Measurements from ENCODE around the gene STBD1.
"Not testable (repeated sequence)": the region's sequence is repeated elsewhere in the genome, so short reads cannot be mapped to it uniquely, and the experiment has no call there.

The STBD1 gene

DNA sequence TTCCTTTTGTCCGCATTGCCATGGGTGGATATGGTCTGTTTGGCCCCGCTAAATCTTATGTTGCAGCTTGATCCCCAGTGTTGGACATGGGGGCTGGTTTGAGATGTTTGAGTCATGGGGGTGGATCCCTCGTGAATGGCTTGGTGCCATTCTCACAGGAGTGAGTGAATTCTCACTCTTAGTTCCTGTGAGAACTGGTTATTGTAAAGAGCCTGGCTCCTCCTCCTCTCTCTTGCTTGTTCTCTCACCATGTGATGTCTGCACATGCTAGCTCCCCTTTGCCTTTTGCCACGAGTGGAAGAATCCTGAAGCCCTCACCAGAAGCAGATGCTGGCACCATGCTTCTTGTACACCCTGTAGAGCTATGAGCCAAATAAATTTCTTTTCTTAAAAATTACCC, 22.6 kb upstream of the STBD1 start:
- DNase-seq (ENCODE audit: low read depth) = no peak

DNA sequence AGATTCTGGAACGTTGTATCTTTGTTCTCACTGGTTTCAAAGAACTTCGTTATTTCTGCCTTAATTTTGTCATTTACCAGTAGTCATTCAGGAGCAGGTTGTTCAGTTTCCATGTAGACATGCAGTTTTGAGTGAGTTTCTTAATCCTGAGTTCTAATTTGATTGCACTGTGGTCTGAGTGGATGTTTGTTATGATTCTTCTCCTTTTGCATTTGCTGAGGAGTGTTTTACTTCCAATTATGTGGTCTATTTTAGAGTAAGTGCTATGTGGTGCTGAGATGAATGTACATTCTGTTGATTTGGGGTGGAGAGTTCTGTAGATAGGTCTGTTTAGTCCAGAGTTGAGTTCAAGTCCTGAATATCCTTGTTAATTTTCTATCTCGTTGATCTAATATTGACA, 18.7 kb upstream of the STBD1 start:
- not testable (repeated sequence) for DNase-seq (ENCODE audit: low read depth)

DNA sequence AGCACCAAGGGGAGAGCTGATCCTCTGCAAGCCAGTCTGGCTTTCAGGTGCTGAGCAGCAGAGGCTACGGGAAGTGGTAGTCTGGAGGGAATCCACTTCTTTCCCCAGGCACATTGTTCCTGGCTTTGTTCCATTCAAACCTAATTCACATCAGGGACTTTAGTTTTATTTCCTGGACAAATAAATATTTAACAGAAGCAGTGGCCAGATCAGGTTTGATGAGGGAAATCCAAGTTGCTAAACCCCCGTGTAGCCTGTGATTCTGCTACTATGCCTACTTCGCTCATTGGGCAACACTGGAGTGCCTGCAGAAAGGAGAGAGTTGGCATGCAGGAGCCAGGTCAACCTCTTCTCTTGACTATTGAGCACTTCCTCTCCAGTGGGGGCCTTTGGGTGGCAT, 13.8 kb upstream of the STBD1 start:
- no peak for DNase-seq (ENCODE audit: low read depth)

DNA sequence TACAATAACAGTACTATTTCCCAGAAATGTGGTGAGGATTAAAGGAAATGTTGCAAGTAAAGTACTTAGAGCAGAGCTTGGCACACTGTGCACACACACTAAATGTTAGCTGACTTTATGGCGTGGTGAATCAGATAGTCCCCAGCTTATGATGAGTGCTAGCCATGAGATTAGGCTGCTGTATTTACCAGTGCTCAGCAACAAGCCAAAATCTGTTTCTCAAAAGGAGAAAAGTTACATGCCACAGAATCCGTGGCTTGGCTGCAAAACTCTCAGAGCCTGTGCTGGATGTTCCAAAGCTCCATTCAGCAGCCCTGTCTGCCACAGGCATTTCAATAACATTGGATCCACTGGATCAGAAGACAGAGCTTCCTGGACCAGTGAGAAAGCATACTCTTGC, 12.8 kb upstream of the STBD1 start:
- DNase-seq (ENCODE audit: low read depth) = no peak

DNA sequence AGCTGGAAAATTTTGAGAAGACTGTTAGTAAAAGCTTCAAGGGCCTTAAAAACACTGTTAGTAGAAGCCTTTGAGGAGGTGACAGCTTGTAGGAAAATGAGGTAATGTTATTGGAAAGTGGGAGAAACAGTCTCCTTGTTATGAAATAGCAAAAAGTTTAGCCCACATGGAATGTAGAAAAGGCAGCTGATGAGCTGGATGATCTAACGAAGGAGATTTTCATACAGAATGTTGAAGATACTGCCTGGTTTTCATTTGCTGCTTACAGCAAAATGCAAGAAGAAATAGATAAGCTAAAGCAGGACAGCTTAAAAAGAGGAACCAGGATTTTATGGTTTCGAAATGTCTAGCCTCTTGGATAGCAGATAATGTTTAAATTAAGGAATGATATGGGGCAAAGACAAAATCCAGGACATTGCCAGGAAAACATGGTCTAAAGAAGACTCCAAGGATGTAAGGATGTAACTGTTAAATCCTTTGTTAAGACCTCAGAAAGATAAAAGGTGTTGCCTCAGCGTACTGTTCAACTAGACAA, 10.2 kb upstream of the STBD1 start:
- DNase-seq (ENCODE audit: low read depth) = no peak

DNA sequence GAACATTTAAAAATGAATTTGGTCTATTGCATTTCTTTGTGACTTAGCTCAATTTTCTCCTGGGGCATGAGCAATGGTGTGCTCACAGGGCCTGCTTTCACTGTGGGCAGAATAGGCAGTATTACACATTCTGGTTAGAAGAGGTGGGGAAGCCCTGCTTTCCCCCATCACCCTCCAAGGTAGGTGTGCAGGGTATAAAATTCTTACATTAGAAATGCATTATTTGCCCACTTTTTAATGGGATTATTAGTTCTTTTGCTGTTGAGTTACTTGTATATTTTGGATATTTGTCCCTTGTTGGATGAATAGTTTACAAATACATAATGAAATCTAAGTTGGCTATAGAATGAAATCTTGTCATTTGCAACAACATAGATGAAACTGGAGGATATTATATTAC, 8.3 kb upstream of the STBD1 start:
- DNase-seq (ENCODE audit: low read depth) = no peak

DNA sequence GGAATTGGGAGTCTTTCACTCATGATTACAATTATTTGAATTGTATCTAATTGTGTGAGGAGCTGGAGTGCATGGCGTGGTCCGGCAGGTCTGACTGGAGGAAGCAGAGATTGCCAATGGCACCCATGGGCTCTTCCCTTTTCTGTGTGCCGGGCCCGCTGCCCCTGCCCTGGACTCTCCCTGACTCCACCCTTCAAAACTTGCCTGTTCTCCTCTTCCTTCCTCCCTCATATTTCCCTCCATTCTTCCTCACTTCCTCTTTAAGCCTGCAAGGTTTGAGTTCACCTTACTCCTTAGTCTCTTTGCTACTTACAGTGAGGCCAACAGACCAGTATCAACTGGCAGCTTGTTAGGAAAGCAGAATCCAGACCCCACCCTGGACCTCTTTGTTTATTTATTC, 6.5 kb upstream of the STBD1 start:
- no peak for DNase-seq (ENCODE audit: low read depth)

DNA sequence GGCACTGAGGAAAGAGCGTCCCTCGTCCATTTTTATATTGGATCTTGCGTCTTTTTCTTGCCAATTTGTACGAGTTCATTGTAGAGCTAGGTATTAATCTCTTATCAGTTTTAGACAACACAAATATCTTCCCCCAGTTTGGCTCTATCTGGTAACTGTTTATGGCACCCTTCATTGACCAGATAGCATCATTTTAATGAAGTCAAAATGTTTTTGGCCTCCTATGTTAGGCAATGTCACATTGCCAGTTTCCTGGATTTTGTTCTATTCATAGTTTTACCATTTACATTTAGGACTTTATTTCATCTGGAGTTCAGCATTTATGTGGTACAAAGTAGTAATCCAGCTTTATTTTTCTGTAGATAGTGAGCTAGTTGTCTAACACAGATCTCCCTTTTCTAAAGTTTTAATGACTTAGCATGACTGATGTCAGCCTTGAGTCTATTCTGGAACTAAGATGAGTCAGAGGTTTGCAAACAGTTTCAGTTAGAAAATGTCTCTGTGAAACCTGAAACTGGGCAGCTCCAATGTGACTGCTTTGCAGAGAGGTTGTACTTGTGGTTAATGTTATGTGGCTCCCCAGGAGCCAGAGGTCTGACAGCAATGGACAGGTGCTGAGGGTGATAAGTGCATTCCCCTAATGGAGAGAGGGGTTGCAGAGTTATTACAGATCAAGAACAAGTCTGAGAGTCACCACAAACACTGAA, 5.3 kb upstream of the STBD1 start:
- no peak for DNase-seq (ENCODE audit: low read depth)

DNA sequence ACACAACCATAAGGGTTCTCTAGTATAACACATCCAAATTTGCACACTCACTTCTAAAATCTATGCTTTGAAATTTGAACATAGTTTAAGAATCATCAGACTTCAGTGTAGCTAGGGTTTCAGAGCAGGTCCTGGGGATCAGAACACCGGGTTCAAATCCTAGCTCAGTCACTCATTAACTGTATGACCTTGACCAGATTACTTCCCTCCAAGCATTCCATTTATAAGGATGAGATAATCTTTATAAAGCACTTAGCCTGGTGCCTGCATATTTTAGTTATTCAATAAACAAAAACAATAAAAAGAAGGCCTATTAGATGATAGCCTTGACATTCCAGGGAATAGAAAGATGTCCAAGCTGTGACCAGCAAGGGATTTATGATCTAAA, 4.8 kb upstream of the STBD1 start:
- no peak for DNase-seq (ENCODE audit: low read depth)

DNA sequence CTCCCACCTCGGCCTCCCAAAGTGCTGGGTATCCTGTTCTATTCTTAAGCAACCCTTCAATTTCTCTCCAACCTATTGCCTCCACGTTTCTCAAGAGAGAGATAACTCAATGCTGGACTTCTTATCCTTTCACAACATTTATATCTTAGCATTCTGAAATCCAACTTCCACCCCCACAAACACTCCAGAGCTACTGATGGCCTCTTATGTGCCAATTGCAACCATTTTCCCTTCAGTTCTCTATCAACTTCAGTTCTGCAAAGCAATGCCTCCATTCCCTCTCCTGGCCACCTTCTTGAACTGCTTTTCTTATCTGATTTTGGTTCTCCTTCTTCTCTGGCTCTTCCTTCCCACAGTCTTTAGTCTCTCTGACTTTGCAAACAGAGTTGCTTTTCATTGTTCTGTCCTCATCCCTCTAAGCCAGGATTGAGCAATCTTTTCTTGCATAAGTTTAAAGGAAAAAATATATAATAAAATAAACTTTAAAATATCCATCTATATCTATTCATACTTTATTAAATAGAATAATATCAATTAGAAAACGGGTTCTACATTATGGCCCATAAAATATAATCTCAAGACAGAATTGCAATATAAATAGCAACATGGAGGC, 3.6 kb upstream of the STBD1 start:
- no peak for DNase-seq (ENCODE audit: low read depth)

DNA sequence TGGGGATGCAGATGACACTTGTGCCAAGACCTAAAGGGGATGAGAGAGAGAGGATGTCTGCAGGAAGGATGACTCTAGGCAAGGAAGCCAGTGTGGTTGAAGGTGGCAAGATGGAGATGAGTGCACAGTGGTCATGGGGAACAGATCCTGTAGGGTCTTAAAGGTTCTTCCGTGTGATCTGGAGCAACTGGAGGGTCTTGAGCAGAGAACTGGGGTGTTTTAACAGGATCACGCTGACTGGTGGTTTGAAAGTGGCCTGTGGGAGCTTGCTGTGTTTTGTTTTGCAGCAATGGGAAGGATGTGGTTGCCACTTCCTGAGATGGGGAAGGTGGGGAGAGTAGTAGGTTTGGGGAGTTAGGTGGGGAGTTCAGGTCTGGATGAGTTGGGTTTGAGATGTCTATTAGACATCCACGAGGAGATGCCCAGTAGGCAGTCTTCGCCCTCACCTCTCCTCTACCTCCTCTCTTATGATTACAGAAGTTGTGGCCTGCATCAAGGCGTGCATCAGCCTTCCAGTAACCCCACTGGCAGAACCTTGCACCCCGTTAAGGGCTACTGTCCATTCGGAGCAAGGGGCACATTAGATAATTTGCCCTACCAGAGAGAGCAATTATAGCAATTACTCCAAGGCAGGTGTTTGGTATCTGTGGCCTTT, 1.4 kb upstream of the STBD1 start:
- DNase-seq (ENCODE audit: low read depth) = no peak

DNA sequence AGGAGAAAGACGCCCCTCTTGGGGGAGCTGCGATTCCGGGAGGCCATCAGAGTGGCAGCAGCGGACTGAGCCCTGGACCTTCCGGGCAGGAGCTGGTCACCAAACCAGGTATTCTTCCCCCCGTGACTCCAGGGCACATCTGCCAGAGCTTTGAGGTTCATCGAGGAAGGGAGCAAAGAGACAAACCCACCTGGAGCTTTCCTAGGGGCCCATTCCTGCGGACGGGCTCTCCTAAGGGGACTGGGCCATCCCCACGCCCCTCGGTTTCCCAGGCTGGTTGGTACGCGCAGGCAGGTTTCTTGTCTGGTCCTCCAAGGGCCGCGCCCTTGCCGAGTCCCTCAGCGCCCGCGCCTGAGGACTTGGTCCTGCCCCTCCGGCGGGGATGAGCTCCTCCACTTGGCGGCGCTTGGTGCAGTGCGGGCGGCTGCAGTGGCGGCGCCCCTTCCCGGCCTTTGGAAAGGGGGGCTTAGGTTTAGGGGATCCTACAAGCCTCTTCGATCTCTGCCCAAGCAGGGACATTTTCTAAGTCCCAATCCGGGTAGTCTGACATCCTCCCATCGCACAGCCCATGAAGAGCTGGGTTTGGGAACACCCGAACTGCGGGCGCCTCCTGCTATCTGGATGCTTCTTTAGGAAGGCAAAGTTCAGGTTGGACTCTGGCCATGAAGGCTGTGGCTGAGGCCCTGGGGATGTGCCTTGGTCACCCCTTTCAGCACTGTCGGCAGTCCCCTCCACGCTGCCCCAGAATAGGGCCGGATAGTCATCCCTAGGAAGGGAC, 538 bp downstream of the STBD1 start:
- no peak for DNase-seq (ENCODE audit: low read depth)

DNA sequence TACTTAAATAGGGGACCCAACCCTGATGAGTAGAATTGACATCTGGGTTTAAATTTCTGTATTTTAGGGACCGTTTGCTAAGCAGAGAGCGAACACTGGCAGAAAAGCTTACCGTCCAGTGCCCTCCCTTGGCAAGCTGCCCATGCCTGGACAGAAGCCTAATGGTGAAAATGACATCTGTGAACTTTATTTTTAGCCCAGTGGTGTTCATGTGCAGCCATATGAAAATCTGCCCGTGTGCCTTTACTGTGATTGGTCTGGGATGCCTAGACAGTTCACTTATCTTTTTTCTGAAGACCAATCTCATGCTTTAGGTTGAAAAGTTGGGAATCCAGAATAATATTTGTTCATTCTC, 1.1 kb downstream of the STBD1 start:
- DNase-seq (ENCODE audit: low read depth) = no peak

DNA sequence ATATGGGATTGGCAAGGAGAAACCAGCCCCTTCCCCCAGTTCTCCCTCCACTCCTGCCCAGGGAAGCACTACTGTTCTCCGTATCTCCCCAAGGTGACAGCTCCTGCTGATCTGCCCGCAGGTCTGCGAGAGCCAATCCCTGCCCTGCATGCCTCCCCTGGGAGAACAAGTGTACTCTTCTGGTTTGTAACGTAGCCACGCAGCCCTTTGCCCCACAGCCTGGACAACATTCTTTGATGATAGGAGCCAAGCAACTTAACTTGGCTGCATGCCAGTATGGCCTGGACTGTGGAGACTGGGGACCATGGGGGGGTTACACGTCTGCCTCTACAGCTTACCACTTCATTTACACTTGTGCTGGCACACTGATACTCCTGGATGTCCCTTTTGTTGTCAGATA, 2.0 kb downstream of the STBD1 start:
- DNase-seq (ENCODE audit: low read depth) = no peak

DNA sequence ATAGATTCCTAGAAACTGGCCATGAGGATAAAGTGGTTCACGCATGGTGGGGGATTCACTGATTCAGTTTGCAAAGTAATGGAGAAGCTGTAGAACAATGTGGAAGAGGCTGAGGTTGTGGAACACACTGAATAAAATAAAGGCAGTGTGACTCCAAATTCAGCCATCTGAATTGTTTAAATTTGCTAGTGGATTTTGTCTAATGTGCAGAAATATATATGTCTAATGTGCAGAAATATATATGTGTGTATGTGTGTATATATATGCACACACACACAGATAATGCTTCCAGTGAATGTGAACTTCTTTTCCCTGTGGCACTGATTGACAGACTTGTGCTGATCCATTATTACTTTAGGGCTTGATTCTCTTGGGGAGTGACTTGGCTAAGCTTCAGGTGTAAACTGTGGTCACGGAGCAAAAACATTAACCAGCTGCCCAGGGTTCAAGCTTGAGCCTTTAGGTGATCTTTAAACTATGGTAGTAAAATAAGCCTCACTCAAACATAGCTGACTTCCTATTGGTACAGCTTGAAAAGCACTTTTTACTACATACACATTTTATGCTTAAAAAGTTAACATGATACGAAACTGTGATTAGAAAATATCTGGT, 3.5 kb downstream of the STBD1 start:
- no peak for DNase-seq (ENCODE audit: low read depth)

DNA sequence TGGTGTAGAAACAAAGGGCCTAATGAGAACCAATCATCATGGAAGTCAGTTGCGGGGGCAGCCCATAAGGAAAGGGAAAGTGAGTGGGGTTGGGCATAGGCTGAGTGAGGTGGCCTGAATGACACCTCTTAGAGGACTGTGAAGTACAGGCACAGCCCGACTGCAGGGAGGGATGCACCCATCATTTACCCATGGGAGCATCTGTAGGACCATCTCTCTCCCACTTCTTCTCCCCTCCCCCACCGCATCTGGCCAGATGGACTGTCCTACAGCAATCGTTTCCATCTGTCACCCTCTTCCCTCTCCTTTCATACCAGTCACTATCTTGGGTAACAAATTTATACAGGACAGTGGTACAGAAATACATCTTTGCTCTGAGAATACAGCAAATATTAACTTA, 4.2 kb downstream of the STBD1 start:
- DNase-seq (ENCODE audit: low read depth) = no peak

DNA sequence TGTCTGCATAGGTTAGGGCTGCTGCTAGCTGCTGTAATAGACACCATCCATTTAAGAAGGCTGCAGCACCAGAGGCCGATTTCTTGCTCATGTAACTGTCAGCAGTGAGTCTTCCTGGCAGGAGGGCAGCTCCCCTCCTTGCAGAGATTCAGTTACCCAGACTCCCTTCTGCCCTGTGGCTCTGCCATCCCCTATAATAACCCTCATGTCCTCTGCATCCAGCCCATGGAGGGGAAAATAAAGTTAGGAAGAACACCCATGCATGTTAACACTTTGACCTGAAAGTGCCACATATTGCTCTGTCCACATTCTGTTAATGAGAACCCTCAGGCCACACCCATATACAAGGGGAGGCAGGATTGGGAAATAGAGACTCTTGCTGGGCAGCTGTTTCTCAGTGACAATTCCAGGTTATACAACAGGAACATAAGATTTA, 5.4 kb downstream of the STBD1 start:
- DNase-seq (ENCODE audit: low read depth) = no peak

DNA sequence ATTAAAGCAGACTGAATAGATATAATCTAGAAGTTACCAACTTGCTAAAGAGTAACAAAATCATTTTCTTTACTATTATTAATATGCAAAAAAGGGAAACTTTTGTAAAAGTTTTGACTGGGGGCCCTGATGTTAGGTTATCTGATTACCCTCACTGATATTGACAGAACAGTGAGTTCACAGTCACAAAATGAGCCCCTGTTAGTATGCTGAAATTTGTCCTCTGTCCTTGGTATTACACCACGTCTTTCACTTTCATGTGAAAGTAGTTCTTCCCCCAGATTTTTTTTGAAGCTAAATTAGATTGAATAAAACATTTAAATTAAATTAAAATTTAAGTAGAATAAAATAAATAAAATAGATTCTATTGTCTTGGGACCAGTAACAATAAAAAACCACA, 5.9 kb downstream of the STBD1 start:
- DNase-seq (ENCODE audit: low read depth) = no peak

DNA sequence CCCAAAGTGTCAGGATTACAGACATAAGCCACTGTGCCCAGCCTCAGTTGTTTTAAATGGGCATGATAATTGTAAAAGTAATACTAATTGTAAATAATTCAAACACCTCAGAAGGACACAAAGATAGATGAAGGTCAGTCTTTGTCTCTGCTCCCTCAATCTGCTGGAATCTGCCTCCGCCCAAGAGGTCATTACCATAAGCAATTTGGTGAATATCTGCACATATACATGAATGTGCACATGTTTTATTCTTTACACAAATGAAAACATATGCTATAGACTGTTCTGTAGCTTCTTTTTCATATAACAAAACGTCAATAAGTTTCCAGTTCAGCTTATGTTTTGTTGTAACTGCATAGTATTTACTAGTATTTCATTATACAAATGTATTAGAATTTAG, 7.0 kb downstream of the STBD1 start:
- DNase-seq (ENCODE audit: low read depth) = no peak

DNA sequence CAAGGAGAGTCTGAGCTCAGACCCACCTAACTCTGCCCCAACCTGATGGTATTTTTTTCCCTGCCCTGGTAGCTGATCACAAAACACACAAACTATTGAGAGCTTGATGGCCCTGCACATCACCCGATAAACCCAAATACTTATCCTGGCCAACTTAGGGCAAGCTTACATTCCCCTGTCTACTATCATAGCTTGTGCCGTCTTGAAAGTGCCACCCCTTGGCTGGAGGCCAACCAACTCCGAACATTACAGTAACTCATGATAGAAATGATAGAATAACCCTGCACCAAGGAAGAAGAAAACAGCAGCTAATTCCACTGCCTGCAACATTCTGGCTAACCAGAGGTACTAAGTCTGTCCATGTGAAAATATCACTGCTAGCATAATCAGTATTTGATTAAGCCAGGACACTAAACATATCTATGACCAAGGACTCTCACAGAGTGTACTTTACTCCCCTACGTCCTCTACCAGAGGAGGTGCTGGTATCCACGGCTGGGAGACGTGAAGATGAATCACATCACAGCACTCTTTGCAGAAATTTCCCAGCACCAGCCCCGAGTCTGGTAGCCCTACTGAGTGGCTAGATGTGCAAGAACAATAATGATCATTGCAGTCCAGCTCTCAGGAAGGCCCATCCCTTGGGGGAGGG, 8.9 kb downstream of the STBD1 start:
- DNase-seq (ENCODE audit: low read depth) = no peak

DNA sequence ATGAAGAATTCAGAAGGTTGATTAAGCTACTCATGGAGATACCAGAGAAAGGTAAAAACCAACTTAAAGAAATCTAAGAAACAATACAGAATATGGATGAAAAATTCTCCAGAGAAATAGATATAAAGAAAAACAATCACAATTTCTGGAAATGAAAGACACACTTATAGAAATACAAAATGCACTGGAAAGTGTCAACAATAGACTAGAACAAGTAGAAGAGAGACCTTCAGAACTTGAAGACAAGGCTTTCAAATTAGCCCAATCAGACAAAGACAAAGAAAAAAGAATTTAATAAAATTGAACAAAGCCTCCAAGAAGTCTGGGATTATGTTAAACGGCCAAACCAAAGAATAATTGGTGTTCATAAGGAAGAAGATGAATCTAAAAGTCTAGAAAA, 9.6 kb downstream of the STBD1 start:
- DNase-seq (ENCODE audit: low read depth) = no peak

DNA sequence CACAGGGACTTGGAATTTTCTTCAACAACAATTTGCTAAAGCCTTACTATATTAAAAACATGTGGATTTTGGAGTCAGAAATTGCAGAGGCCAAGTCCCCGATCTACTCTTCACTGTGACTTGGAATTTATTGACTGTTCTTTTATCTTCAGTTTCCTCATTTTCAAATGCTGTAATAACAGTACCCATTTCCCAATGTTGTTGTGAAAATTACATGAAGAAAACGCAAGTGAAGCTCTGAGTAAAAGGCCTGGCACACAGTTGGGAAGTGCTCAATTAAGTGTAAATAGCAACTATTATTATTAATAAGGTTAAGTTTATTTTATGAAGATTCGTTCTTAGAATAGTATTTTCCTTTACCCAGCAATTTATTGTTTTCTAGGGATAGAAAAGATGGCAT, 15.7 kb downstream of the STBD1 start:
- DNase-seq (ENCODE audit: low read depth) = no peak

Measured in activated T-cell treated with anti-CD3 and anti-CD28 coated beads for 1 hour (primary cell).